NCI-H1092 treated with DMSO at 0.1 percent for 48 hours (cell line): ENCODE results near the gene AFF1.

Source experiments
- DNase-seq: peaks from one replicate; lab custom pipeline; 2025; lab: John Stamatoyannopoulos, UW

AFF1 gene

GRCh38 chr4:86919561-86920223, 15.1 kb upstream of the AFF1 start:
- no peak for DNase-seq

- no peak for DNase-seq
Measured at GRCh38 chr4:86921608-86922252, 13.1 kb upstream of the AFF1 start.

- DNase-seq: no peak
Measured at GRCh38 chr4:86924811-86925210, 10.0 kb upstream of the AFF1 start.

- DNase-seq: no peak
Measured at GRCh38 chr4:86926435-86927086, 8.2 kb upstream of the AFF1 start.

- DNase-seq: no peak
Measured at GRCh38 chr4:86927843-86928395, 6.9 kb upstream of the AFF1 start.

- no peak for DNase-seq
Measured at GRCh38 chr4:86928400-86929255, 6.2 kb upstream of the AFF1 start.

GRCh38 chr4:86934147-86934770, 552 bp upstream of the AFF1 start:
- no peak for DNase-seq

- no peak for DNase-seq
Measured at GRCh38 chr4:86935566-86935852, 698 bp downstream of the AFF1 start.

- no peak for DNase-seq
Measured at GRCh38 chr4:86935853-86936733, 1.3 kb downstream of the AFF1 start.

- DNase-seq: no peak
Measured at GRCh38 chr4:86938771-86939520, 4.1 kb downstream of the AFF1 start.

GRCh38 chr4:86939729-86940575, 5.1 kb downstream of the AFF1 start:
- DNase-seq: no peak

- no peak for DNase-seq
Measured at GRCh38 chr4:86940920-86941460, 6.2 kb downstream of the AFF1 start.

GRCh38 chr4:86942185-86942666, 7.4 kb downstream of the AFF1 start:
- DNase-seq: no peak

- DNase-seq: no peak
Measured at GRCh38 chr4:86944964-86945781, 10.4 kb downstream of the AFF1 start.

- no peak for DNase-seq
Measured at GRCh38 chr4:86946868-86947500, 12.2 kb downstream of the AFF1 start.

- no peak for DNase-seq
Measured at GRCh38 chr4:86947501-86948120, 12.8 kb downstream of the AFF1 start.

- DNase-seq: no peak
Measured at GRCh38 chr4:86948276-86948675, 13.5 kb downstream of the AFF1 start.
